GM18907 (cell line): ENCODE measurements around the gene ANXA6.
"Not testable (repeated sequence)": the region's sequence is repeated elsewhere in the genome, so short reads cannot be mapped to it uniquely, and the experiment has no call there.

Source experiments
- ATAC-seq: cut with Tn5 transposase; IDR thresholded peaks from one replicate; pipeline ENCODE4 v1.9.1; 2021; ENCODE audit warnings: mild to moderate bottlenecking, moderate library complexity; ENCODE audit not compliant: unreplicated experiment

The ANXA6 gene

DNA sequence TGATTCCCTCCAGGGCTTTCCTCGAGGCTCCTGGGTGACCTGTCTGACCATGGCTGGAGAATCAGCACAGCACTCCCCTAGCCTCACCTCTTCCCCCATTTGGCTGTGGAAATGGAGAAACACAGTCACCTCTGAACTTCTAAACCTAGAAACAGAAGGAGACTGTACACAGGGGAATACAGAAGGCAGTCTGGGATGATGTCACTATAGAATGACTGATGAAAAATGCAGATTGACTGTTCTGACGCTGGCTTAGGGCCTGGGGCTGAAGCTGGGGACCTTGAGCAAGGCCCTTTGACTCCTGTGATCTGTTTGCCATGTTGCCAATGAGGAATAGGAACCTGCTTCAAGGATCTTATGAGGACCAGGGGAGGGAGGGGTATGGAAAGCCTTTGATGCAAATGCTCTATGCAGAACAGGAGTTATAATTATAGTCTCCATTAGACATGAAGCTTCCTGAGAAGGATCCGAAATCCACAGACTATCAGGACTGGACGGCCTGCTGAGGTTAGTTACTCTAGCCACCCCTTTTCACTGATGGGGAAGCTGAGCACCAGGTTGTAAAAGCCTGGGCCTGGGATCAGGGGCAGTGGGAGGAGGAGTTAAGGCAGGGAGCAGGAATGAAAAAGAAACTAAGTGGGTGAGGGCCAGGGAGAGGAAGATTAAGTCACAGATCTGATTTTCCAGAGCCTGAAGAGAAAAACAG lies 24.4 kb upstream of the ANXA6 start:
- ATAC-seq: no peak

GRCh38 chr5:151180291-151180690 lies 22.7 kb upstream of the ANXA6 start:
- no peak for ATAC-seq

DNA sequence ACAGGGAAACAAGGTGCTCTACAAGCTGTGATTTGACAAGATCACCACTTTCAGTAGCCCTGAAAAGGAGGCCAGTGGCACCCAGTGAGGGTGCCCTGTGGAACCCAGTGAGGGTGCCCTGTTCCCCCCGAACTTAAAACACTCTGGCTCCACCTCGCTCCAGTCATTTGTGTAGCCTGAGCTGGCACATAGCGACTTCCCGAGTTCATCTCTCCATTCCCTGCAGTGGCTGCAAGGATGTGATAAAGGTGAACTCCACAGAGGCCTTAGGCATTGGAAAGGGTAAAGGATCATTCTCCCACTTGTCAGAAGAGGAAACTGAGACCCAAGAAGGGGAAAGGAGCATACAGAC lies 21.9 kb upstream of the ANXA6 start:
- ATAC-seq: no peak

- ATAC-seq: no peak
These were observed 21.4 kb upstream of the ANXA6 start for GRCh38 chr5:151178777-151179488.

GRCh38 chr5:151178372-151178771 lies 20.8 kb upstream of the ANXA6 start:
- ATAC-seq: no peak

DNA sequence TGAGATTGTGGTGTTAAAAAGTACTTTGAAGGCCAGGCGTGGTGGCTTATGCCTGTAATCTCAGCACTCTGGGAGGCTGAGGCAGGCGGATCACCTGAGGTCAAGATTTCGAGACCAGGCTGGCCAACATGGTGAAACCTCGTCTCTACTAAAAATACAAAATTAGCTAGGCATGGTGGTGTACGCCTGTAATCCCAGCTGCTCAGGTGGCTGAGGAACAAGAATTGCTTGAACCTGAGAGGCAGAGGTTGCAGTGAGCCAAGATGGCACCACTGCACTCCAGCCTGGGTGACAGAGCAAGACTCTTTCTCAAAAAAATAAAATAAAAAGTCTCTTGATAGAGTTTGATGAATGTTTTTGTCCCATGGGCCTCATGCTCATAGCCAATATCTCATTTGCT lies 18.7 kb upstream of the ANXA6 start:
- not testable (repeated sequence) for ATAC-seq

- no peak for ATAC-seq
These were observed 17.1 kb upstream of the ANXA6 start for GRCh38 chr5:151174612-151175101.

DNA sequence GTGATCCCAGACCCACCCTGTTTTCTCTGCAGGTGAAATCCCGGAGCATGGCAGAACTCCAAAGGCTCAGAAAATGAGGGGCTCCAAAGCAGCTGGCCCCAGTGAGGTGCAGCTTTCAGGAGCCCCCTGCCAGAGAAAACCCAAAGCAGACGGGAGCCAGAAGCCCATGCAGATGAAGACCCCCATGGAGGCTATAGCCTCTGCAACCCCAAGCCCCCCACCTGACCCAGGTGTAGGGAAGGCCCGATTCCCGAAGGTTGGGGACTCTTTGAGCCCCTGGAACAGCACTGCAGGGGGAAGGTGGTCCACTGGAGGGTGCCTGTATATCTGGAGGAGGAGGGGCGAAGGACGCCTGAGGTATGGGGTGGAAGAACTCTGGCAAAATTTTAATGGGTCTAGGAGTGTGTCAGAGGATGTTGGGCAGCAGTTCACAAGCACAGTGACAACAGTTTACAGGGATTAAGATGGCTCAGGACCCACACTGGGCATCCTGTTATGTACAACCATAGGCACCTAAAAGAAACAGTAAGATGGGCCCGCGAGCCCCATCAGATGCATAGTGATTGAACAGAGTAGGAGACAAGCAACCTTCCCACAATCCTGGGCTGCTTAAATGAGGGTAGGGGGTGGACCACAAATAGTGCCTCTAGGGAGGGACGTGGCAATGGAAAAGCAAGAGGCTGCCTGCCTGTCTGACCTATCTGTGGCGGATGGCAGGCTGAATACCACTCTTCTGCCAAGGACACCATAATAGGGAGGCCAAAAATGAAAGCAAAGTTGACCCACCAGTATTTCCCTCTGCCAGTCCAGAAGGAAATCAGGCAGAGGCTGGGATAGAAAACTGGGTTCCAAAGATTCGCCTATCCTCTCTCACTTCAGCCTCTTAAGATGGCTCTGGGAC lies 16.4 kb upstream of the ANXA6 start:
- ATAC-seq: no peak

GRCh38 chr5:151171529-151171928 lies 13.9 kb upstream of the ANXA6 start:
- ATAC-seq: no peak

- no peak for ATAC-seq
These were observed 11.2 kb upstream of the ANXA6 start for GRCh38 chr5:151168602-151169344.

- no peak for ATAC-seq
These were observed 9.4 kb upstream of the ANXA6 start for GRCh38 chr5:151167022-151167421.

DNA sequence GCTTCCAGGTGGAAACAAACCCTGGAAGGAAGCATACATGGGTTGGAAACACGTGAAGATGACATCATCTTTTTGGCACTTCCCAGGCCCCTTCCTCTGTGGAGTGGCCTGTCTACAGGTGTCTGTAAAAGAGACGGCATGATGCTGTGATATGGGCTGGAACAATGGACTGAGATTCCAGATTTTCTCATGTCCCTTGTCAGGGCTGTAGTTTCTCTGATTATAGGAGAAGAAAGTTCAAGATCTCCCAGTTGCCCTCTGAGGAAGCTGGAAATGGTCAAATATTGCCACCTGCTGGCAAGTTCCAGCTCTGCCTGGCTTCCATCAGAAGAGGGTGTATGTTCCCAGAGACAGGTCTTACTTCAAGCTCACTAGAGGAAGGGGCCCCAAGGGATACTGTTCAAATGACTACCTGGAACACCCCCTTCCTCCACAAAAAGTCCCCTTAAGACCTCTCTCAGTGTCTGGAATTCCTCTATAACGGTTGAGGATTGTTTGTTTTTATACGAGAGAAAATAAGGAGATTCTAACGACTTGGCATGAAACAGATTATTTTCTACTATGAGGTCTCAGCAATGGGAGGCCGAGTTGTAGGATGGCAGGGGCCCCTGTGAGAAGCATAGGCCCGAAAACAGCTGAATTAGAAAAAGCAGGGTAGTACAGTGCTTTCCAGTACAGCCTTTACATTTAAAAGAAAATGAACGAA lies 7.3 kb upstream of the ANXA6 start:
- peak; percentile 92 for ATAC-seq

GRCh38 chr5:151162776-151163175 lies 5.2 kb upstream of the ANXA6 start:
- ATAC-seq: no peak

DNA sequence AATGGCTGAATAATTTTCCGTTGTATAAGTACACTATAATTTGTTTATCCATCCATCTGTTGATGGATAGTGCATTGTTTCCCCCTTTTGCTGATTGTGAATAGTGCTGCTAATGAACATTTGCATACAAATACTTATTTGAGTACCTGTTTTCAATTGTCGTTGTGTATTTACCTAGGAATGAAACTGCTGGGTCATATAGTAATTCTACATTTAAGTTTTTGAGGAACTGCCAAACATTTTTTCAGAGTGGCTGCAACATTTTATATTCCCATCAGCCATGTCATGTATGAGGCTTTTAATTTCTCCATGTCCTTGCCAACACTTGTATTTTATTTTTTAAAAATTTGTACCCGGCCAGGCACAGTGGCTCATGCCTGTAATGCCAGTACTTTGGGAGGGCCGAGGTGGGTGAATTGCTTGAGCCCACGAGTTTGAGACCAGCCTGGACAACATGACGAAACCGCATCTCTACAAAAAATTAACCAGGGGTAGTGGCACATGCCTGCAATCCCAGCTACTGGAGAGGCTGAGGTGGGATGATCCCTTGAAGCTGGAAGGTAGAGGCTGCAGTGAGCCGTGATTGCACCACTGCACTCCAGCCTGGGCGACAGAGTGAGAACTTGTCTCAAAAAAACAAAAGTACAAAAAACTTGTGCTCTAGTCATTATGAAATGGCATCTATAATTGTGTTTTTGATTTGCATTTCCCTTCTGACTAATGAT lies 2.2 kb upstream of the ANXA6 start:
- no peak for ATAC-seq

DNA sequence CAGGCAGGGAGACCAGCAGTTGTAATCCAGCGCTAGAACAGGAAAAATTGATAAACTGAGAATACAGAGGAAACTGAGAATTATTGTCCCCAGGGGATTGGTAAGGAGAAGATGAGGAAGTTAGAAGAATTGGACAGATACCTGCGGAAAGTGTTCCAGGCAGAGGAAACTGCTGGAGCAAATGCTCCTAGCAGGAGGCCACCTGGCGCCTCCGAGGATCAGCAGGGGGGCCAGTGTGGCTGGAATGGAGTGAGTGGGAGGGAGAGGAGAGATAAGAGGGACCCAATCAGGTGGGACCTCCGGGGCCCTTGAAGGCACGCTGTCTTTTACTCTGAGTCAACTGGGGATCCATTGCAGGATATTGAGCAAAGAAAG lies 695 bp upstream of the ANXA6 start:
- ATAC-seq: no peak

DNA sequence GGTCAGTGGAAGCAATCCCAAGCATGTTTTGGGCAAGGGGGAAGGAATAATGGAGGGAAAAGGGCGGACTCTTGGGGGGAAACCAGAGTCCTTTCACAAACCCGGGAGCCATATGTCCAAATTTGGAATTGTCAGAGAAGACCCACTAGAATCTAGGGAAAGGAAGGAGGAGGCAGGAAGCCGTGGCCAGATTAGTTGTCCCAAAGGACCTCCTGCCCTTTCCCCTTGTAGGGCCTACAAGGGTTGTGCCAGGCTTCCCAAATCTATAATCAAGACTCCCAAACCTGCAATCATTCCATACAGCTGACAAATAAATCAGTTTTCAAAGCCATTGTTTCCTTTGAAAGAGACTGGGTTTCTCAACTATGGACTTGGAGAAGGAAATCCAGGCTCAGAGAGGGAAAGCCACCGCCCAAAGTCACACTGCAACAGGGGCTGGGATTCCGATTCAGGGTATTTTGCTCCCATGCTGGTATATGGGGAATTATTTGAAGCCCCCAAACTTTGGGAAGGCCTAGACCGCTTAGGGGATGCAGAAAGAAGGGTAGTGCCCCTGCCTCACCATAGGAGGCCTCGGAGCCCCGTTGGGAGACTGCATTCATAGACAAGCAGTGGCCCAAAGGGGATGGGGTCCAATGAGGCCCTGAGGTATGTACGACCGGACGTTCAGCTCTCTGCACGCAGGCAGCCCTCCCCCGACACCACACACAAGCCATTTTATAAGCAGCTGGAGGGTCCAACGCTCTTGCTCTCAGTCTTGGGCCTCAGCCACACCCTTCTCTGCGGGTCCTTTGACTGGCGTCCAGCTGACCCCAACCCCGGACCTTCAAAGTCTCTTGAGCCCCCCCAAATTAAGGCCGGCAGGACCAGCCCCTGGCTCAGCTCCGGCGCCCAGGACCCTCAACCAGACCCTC lies 815 bp downstream of the ANXA6 start:
- peak; percentile 22 for ATAC-seq

DNA sequence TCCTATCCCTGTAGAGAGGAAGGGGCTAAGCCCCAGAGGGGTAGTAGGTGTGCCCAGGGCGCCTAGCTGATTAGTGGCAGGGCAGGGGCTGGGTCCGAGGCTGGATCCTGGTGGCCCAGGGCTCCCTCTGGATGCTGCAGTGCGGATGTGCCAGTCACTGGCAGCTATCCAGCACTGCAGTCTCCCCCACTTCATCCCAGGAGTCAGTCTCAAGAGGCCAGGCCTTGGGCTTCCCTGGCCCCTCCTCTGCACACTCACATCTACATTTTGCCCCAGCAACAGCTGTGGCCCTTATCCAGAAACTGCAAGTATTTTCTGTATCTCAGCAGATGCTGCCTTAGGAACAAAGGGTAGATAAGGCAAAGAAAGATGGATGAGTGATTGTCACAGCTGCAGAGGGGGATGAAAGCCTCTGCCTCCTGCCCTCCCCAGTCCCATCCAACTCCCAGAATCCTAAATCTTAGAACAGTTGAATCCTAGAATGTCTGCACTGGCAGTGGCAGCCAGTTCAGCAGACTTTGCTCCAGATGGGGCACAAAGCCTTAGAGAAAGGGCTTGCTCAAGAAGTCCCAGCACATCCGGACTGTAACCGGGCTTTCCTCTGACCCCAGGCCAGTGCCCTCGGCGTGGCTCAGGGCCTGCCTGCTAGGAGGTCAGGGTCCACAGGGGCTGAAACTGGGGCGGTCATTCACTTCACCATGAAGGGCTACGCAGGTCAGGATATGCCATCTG lies 1.6 kb downstream of the ANXA6 start:
- peak; percentile 28 for ATAC-seq
